ENCODE data around the gene CFAP52.
"Not testable (repeated sequence)": the region's sequence is repeated elsewhere in the genome, so short reads cannot be mapped to it uniquely, and the experiment has no call there.

The CFAP52 gene

GRCh38 chr17:9571201-9571600 is 5.2 kb upstream of the CFAP52 start:
- DNase-seq (ENCODE audit: low read depth in 3 of 3) = no peak

GRCh38 chr17:9575381-9576101 is 901 bp upstream of the CFAP52 start, which contains the start of gene STX8:
TSS of gene STX8 (minus strand) at chr17:9575820. CDS start at chr17:9575808, 12 bp downstream.
- DNase-seq (ENCODE audit: low read depth in 3 of 3) = peak; percentile 68 to 77 (median 70)

DNA sequence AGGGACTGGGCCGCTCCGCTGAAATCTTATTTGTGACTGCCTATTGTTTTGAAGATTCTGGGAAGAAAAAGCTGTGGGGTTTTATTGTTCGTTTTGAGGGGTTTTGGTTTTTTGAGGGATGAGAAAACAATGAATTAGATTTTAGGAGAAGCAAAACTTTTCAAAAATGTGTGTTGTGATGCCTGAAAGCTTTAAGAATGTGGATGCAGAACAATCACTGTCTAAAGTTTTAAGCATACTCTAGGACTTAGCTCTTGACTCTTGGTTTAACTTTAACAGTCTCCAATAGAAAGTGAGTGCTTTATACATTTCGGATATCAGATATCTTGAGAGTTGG is 899 bp downstream of the CFAP52 start:
- DNase-seq (ENCODE audit: low read depth in 3 of 3) = no peak

DNA sequence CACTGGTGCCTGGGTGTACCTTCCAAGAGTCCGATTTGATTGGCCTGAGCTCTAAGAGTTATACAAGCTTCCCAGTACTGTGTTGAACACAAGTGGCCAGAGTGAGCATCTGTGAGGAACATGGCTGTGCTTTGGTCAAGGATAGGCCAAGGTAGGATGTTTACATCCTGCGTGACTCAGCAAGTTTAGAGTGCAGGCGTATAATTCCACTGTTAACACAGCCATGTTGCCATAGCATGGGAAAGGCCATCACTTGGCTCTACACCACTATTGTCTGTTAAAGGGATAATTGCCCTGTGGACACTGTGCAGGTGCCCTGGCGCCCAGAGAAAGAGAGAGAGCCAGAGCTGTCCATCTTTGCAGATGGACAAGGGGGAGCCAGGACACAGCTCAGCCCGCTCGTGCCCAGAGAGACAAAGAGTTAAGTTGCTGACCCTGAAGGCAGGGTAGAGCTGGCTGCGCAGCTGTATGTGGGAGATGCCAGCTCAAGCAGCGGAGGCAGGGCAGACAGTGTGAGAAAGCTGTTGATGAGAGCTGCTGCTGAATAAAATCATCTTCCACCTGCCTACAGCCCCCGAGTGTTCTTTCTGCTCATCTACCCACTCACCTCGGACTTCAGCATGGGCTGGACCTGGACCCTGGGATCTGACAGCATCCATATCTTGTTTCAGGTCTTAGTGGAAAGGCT is 11.7 kb downstream of the CFAP52 start:
- DNase-seq (ENCODE audit: low read depth in 3 of 3) = no peak

DNA sequence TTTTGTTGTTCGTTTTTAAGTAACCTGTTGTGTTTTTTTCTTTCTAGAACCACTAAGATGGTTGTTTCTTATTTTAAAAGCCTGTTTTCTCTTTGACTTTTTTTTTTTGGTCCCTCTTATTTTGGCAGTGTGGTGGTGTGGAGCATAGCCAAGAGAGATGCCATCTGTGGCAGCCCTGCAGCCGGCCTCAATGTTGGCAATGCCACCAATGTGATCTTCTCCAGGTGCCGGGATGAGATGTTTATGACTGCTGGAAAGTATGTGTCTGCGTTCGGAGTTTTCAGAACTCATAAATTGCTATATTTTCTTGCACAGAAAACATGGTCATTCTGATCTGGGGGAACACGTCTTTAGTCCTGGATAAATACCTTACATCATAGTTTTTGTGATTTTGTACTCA is 17.6 kb downstream of the CFAP52 start:
- DNase-seq (ENCODE audit: low read depth in 3 of 3) = no peak

DNA sequence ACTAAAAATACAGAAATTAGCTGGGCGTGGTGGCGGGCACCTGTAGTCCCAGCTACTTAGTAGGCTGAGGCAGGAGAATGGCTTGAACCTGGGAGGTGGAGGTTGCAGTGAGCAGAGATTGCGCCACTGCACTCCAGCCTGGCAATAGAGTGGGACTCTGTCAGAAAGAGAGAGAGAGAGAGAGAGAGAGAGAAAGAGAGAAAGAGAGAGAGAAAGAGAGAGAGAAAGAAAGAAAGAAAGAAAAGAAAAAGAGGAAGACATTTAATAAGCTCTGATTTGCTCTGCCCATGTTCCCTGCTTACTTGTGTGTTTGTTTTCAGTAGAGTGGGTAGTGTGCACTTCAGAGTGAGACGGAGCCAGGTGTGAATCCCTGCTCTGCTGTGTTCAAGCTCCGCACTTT is 21.2 kb downstream of the CFAP52 start:
- DNase-seq (ENCODE audit: low read depth in 3 of 3) = not testable (repeated sequence)

DNA sequence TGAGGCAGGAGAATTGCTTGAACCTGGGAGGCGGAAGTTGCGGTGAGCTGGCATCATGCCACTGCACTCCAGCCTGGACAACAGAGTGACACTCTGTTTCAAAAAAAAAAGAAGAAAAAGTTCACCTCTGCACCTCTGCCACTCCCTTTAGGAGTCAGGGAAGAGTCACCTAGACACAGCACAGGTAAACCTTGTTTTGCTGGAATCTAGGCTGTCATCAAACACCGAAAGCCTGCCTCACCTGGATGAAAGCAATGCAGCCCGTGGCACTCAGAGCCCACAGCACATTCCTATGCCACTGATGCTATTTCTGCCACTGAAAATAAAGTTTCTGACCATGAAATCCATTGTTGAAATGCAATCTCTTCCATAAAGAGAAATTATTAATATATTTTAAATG is 22.2 kb downstream of the CFAP52 start:
- no peak for DNase-seq (ENCODE audit: low read depth in 3 of 3)

GRCh38 chr17:9604583-9604982 is 28.1 kb downstream of the CFAP52 start:
- not testable (repeated sequence) for DNase-seq (ENCODE audit: low read depth in 3 of 3)

GRCh38 chr17:9606453-9606852 is 30.0 kb downstream of the CFAP52 start:
- no peak for DNase-seq (ENCODE audit: low read depth in 3 of 3)

DNA sequence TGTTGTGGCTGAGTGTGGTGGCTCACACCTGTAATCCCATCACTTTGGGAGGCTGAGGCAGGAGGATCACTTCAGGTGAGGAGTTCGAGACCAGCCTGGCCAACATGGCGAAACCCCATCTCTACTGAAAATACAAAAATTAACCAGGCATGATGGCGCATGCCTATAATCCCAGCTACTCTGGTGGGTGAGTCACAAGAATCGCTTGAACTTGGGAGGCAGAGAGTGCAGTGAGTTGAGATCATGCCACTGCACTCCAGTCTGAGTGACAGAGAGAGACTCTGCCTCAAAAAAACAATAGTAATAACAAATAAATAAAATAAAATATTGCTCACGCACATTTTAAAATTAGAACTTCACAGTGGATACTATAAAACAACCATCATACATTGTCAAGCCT is 30.6 kb downstream of the CFAP52 start:
- DNase-seq (ENCODE audit: low read depth in 3 of 3) = not testable (repeated sequence)

- no peak for DNase-seq (ENCODE audit: low read depth in 3 of 3)
These were observed 35.1 kb downstream of the CFAP52 start for GRCh38 chr17:9611557-9611956.

DNA sequence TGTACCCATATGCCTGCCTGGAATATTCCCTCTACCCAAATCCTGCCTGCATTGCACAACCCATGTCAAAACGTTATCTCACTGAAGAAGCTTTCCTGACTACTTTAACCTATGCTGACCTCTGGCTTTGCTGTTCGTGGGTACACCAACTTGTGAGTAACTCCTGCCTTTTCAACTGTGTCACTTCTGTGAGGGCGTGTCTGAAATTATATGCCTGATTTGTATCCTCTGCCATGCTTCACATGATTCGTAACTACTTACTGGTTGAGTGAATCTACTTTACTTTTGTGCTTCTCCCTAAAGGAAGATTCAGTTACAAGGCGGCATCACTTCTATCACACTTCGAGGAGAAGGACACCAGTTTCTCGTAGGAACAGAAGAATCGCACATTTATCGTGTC is 35.6 kb downstream of the CFAP52 start:
- no peak for DNase-seq (ENCODE audit: low read depth in 3 of 3)

GRCh38 chr17:9615486-9615885 is 39.0 kb downstream of the CFAP52 start:
- DNase-seq (ENCODE audit: low read depth in 3 of 3) = no peak

DNA sequence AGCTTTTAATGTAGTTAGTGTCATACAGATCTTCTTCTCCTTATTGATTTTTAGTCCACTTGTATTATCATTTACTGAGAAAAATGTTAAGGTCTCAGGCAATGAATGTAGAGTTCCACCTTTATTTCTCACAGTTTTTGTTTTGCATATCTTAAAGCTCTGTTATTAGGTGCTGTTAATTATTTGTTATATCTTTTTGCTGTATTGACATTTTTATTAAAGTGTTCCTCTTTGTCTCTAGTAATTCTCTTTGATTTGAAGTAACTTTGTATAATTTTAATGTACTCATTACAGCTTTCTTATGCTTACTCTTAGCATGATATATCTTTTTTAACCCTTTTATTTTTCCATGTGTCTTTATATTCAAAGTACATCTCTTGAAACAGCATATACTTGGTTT is 46.5 kb downstream of the CFAP52 start:
- DNase-seq (ENCODE audit: low read depth in 3 of 3) = no peak

GRCh38 chr17:9628509-9628908 is 52.1 kb downstream of the CFAP52 start:
- DNase-seq (ENCODE audit: low read depth in 3 of 3) = no peak

- DNase-seq (ENCODE audit: low read depth in 3 of 3) = no peak
These were observed 56.3 kb downstream of the CFAP52 start for GRCh38 chr17:9632741-9633140.

- no peak for DNase-seq (ENCODE audit: low read depth in 3 of 3)
These were observed 58.9 kb downstream of the CFAP52 start for GRCh38 chr17:9635340-9635739.

DNA sequence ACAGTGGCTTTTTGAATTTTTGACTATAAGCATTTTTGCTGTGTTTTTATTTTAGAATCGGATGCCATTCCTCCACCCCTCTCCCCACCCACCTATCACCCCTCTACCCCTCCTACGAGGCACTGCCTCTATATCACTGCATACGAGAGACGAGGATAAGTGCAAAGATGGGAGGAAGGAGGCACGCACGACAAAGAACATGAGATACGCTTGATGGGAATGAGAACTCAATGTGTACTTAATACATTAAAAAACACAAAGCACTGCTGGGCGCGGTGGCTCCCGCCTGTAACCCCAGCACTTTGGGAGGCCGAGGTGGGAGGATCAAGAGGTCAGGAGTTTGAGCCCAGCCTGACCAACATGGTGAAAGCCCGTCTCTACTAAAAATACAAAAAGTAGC is 60.1 kb downstream of the CFAP52 start:
- no peak for DNase-seq (ENCODE audit: low read depth in 3 of 3)

- DNase-seq (ENCODE audit: low read depth in 3 of 3) = not testable (repeated sequence)
These were observed 63.9 kb downstream of the CFAP52 start for GRCh38 chr17:9640388-9640787.

DNA sequence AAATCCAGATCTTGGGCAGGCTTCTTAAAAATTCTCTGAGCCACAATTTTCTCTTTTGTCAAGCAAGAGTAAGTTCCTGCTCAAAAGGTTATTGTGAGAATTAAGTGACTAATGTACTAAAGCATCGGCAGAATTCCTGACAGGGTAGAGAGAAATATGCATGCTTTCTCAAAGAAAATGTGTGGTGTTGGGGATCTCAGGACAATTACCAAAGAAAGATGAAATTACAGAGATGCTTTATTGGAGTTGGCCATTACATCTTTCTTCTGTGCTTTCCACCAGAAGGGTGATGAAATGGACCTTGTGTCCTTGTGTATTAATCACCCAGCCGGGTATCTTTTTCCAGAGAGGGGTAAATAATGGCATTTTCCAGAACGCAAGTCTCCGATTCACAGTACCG is 67.2 kb downstream of the CFAP52 start:
- DNase-seq (ENCODE audit: low read depth in 3 of 3) = no peak

DNA sequence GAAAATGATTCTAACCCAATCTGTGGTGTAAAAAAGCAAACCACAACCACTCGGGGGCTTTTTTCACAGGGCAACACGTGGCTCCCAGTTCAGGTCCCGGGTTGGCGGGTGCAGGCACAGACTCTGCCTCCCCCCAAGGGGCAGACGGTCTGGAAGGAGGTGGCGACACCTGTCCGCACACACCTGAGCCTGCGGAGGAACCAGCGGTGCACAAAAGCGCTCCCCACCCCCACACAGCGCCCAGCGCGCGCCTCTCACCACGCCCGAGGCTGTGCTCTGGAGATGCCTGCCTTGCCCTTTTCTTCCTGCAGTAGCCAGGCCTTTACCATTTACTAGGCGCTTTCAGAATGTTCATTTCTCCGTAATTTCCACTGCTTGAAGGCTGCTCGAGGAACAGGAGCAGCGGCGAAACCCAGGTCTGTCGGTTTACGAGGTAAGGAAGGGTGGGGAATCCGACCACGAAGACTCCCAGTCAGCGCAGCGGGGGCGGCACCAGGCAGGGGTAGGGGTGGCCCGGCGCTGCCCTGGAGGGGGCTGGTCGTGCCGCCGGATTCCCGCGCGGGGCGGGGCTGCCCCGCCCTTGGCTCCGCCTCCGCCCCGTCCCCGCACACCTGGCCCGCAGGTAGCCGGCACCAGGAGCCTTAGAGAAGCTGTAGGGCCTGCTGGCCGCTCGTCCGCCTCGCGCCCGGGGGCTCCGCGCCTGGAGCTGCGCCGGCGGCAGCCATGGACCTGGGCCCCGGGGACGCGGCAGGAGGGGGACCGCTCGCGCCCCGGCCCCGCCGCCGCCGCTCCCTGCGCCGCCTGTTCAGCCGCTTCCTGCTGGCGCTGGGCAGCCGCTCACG is 68.7 kb downstream of the CFAP52 start, which contains the start of gene USP43:
Gene USP43 (plus strand): TSS at position 608 of the 842 bp plus-strand sequence. CDS start 116 bp downstream, at position 724.
- peak in 1 of 3 donors; percentile 29 for DNase-seq (ENCODE audit: low read depth in 3 of 3)

- peak in 1 of 3 donors; percentile 14 for DNase-seq (ENCODE audit: low read depth in 3 of 3)
These were observed 69.6 kb downstream of the CFAP52 start for GRCh38 chr17:9645851-9646545.

Measured in stimulated activated CD4-positive, alpha-beta T cell treated with anti-CD3 and anti-CD28 coated beads, TNF-alpha, amount 100 ng/mL, for 48 hours (primary cell).